ENCODE measurements around the gene NKD1. TPM values are rescaled to one million over a fixed set of nuclear protein-coding genes. Genes with fewer than 3 reads are reported as not detected.

Gene NKD1
- total RNA-seq, 8 experiments from 2014 or later = 0.13 to 20.0 (median 1.2) TPM

- peaks cover 0 to 13% of the 10 kb centered on the region in 2 donors for H3K4me1 ChIP-seq (replicated peaks in 1 of 2)
- WGBS, 10 experiments = 5 to 80% (median 56%) methylated on average over 1 to 10 of the region's 20 CpGs; no CpG with 5 or more reads in 2 of the 10 experiments
- H3K27ac ChIP-seq = no peak overlapping the region
- no peak for ATAC-seq (replicated peaks in 6 of 8)
- no peak overlapping the region for H3K4me3 ChIP-seq
- in situ Hi-C loops (cut with MboI; ENCODE audit: low pct_unique_long_range_greater_than_20kb in 2 of 9, low sequenced_read_pairs in 9 of 9, unreplicated experiment in 9 of 9) = no loop called here
Measured at GRCh38 chr16:50613281-50613963, 65.2 kb downstream of the NKD1 start.

GRCh38 chr16:50613964-50614474, 65.8 kb downstream of the NKD1 start:
- Histone ChIP-seq H3K27ac (no peak overlapping the region), H3K4me1 (replicated peaks in 1 of 2) (peaks cover 0 to 13% of the 10 kb centered on the region in 2 donors), H3K4me3 (no peak overlapping the region)
- WGBS, 10 experiments = 40 to 96% (median 89%) methylated on average over 1 to 6 of the region's 7 CpGs; no CpG with 5 or more reads in 5 of the 10 experiments
- in situ Hi-C loops (cut with MboI; ENCODE audit: low pct_unique_long_range_greater_than_20kb in 2 of 9, low sequenced_read_pairs in 9 of 9, unreplicated experiment in 9 of 9) = no loop called here
- no peak for ATAC-seq (replicated peaks in 6 of 8)

DNA sequence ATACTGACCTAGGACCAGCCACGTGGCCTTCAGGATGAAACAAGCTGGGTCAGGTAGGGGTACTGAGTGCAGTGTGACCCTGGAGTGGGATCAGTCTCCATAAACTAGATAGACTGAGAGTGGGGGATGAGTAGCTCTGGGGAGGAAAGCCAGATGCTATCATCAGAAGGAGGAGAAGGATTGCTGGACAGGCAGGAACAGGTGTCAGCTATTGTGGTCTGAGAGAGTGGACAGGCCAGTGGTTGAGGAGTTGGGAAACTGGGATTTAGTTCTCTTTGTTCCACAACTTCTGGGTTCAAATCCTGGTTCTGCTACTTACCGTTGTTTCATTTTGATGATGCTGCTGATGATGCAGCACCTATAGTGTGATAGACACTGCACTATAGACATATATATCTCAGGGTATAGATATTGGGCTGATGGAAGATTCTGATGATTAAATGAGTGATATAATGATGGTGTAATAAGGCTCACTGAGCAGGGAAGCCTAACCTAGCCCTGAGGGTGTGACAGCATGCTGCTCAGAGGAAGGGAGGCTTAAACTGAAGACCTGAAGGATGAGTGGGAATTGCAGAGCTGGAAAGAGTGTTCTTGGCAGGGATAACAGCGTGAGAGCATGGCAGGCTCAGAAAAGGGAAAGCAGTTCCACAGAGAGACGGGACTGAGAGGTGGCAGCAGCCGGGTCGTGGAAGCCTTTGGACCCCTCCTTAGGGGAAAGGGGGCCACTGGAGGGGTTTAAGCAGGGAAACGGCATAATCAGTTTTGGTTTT, 66.9 kb downstream of the NKD1 start:
- 34 to 100% (median 87%) methylated on average over 1 to 6 of the region's 7 CpGs; no CpG with 5 or more reads in 2 of the 10 experiments for WGBS, 10 experiments
- no peak for ATAC-seq (replicated peaks in 6 of 8)

DNA sequence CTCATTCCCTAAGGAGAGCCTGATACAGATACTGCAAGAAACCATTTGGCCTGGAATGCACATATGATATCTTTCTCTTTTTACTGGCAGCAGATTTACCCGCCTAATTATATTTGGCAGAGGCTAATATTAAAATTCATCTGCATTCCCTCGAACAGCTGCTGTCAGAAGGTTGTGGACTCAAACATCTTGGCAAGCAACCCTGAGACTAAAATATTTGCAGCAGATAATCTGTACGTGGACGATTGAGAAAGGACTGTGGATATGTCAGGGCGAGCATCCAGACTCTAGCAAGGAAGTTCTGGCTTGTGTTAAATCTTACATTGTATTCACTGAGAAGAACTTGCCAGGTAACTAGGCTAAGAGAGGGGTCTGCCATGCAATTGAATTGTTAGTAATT, 67.7 kb downstream of the NKD1 start:
- Histone ChIP-seq H3K4me3 (no peak overlapping the region), H3K4me1 (replicated peaks in 1 of 2) (peaks cover 0 to 1% of the 10 kb centered on the region in 2 donors), H3K27ac (no peak overlapping the region)
- in situ Hi-C loops (cut with MboI; ENCODE audit: low pct_unique_long_range_greater_than_20kb in 2 of 9, low sequenced_read_pairs in 9 of 9, unreplicated experiment in 9 of 9) = no loop called here
- WGBS, 10 experiments = 0 to 100% (median 86%) methylated on average over 1 to 5 of the region's 5 CpGs; no CpG with 5 or more reads in 2 of the 10 experiments
- peak in 2 of 8 experiments; percentile 23 to 43 for ATAC-seq (replicated peaks in 6 of 8)

More for the DNA sequence above, 66.9 kb downstream of the NKD1 start:
- H3K4me3 ChIP-seq = no peak overlapping the region
- peaks cover 0 to 9% of the 10 kb centered on the region in 2 donors for H3K4me1 ChIP-seq (replicated peaks in 1 of 2)
- no peak overlapping the region for H3K27ac ChIP-seq
- in situ Hi-C loops (cut with MboI; ENCODE audit: low pct_unique_long_range_greater_than_20kb in 2 of 9, low sequenced_read_pairs in 9 of 9, unreplicated experiment in 9 of 9) = no loop called here

DNA sequence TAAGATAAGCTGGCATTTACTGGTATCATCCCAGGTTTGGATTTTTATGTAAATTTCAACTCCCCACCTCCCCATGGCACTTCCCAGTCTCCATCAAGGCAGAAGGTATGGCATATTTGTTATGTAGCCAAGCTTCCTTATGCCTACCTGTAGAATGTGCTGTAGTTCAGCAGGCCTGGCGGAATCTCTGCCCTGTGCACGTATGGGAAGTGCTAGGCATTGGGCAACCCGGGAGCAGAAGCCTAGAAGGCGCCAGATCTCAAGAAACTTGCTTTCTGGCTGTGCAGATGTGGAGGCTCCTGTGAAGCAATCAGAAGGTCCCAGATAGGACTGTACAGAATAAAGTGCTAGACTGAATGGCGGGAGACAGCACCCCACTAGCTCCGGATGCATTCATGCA, 68.2 kb downstream of the NKD1 start:
- no peak overlapping the region for H3K4me3 ChIP-seq
- 84 to 100% (median 90%) methylated on average over 1 to 4 of the region's 6 CpGs; no CpG with 5 or more reads in 4 of the 10 experiments for WGBS, 10 experiments
- no peaks in the 10 kb centered on the region for H3K4me1 ChIP-seq (replicated peaks in 1 of 2)
- no peak overlapping the region for H3K27ac ChIP-seq
- no peak for ATAC-seq (replicated peaks in 6 of 8)
- in situ Hi-C loops (cut with MboI; ENCODE audit: low pct_unique_long_range_greater_than_20kb in 2 of 9, low sequenced_read_pairs in 9 of 9, unreplicated experiment in 9 of 9) = no loop called here

DNA sequence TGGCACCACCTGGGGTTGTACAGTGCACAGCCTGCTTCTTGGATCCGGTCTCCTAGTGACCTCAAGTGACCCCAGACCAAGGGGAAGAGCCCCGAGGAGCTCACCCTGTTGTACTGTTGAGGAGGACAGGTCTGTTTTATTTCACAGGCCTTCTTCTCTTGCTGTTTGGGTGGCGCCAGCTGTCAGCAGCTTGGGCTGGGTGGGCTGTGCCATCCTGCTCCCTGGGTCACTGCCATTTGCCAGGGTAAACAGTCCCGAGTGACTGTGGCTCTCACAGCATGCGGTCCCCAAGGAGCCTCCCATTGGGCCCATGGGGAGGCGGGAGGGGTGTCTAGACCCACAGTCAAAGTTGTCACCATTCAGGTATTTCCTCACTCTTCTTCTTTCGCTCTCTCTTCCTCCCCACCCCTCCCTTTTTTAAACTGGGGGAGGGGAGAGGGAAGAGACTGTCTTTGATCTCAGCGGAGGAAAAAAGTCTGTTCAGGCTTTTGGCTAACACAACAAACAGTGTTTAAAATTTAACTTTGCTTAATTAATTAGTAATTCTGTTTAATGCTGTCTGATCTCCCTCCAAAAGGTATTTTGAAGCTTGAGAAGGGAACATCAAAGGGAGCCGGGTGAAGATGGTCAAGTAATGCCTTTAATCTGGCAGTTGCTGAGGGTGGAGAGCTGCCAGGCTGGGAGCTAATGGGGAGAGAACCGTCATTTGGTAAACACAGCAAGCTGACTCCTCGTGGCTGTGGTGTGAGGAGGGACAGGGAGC, 68.9 kb downstream of the NKD1 start:
- 41 to 72% (median 58%) methylated on average over 2 to 7 of the region's 11 CpGs; no CpG with 5 or more reads in 2 of the 10 experiments for WGBS, 10 experiments
- Histone ChIP-seq H3K4me3 (no peak overlapping the region), H3K4me1 (replicated peaks in 1 of 2) (no peaks in the 10 kb centered on the region), H3K27ac (no peak overlapping the region)
- ATAC-seq (replicated peaks in 6 of 8) = peak in 1 of 8 experiments; percentile 29
- in situ Hi-C loops (cut with MboI; ENCODE audit: low pct_unique_long_range_greater_than_20kb in 2 of 9, low sequenced_read_pairs in 9 of 9, unreplicated experiment in 9 of 9) = no loop called here

DNA sequence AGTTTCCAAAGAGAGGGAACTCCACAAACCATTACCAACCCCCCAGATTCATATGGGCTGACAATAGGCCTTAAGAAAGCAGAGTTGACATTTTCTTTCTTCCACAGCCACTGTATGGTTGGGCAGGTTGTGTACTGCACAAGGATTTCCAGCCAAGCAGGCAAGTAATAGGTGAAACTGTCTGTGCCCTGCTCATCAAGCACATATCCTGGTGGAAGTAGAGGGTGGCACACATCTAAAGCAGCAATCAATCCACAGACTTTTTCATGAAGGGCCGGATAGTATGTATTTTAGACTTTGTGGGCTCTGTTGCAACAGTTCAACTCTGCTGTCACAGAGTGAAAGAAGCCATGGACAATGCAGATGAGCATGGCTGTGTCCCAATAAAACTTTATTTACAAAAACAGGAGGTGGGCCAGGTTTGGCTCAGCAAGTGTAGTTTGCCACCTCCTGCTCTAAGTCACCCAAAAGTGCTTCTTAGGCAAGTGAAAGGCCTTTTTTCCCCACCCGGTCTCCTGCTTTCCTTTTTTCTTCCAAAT, 69.5 kb downstream of the NKD1 start:
- H3K27ac ChIP-seq = no peak overlapping the region
- WGBS, 10 experiments = 29 to 100% (median 85%) methylated on average over 1 to 2 of the region's 2 CpGs; no CpG with 5 or more reads in 6 of the 10 experiments
- no peak overlapping the region for H3K4me3 ChIP-seq
- H3K4me1 ChIP-seq (replicated peaks in 1 of 2) = no peaks in the 10 kb centered on the region
- in situ Hi-C loops (cut with MboI; ENCODE audit: low pct_unique_long_range_greater_than_20kb in 2 of 9, low sequenced_read_pairs in 9 of 9, unreplicated experiment in 9 of 9) = no loop called here
- ATAC-seq (replicated peaks in 6 of 8) = no peak

DNA sequence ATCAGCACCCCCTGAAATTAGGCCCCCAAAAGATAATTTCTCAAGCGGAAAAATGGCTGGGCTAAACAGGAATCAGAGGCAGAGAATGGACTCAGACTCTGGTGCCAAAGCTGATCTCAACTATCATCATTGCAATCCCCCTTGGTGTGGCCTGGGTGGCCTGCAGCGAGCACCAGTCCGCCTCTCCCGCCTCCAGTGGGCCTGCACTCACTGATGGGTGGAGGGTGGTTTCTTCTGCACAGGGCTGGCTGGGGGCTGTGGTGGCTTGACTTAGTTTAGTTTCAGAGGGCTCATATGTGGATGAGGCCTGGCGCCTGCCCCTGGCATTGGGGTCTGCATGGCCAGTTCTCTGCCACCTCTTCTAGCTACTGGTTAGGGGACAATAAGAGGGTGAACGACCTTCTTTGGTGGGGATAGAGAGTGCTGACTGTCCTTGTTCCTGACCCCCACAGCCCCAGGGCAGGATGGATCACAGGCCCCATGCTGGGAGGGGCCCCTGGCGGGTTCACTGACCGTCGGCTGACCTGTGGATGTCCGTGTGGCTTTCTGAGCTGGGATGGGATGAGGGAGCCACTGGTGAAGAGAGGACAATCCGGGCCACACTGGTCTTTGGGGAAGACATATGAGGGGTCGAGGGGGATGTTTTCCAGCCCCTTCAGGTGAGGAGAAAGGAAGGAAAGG, 70.2 kb downstream of the NKD1 start:
- in situ Hi-C loops (cut with MboI; ENCODE audit: low pct_unique_long_range_greater_than_20kb in 2 of 9, low sequenced_read_pairs in 9 of 9, unreplicated experiment in 9 of 9) = no loop called here
- no peak for ATAC-seq (replicated peaks in 6 of 8)
- H3K4me1 ChIP-seq (replicated peaks in 1 of 2) = no peaks in the 10 kb centered on the region
- H3K27ac ChIP-seq = no peak overlapping the region
- 50 to 100% (median 83%) methylated on average over 1 to 6 of the region's 12 CpGs; no CpG with 5 or more reads in 3 of the 10 experiments for WGBS, 10 experiments
- H3K4me3 ChIP-seq = no peak overlapping the region

- in situ Hi-C loops (cut with MboI; ENCODE audit: low pct_unique_long_range_greater_than_20kb in 2 of 9, low sequenced_read_pairs in 9 of 9, unreplicated experiment in 9 of 9) = no loop called here
- ATAC-seq (replicated peaks in 6 of 8) = no peak
- WGBS, 10 experiments = 14 to 93% (median 72%) methylated on average over 1 to 4 of the region's 10 CpGs; no CpG with 5 or more reads in 6 of the 10 experiments
- no peak overlapping the region for H3K4me3 ChIP-seq
- H3K27ac ChIP-seq = no peak overlapping the region
- no peaks in the 10 kb centered on the region for H3K4me1 ChIP-seq (replicated peaks in 1 of 2)
Measured at GRCh38 chr16:50619702-50620491, 71.7 kb downstream of the NKD1 start.

GRCh38 chr16:50620646-50621451, 72.7 kb downstream of the NKD1 start:
- H3K4me1 ChIP-seq (replicated peaks in 1 of 2) = no peaks in the 10 kb centered on the region
- in situ Hi-C loops (cut with MboI; ENCODE audit: low pct_unique_long_range_greater_than_20kb in 2 of 9, low sequenced_read_pairs in 9 of 9, unreplicated experiment in 9 of 9) = no loop called here
- 30 to 100% (median 94%) methylated on average over 1 to 8 of the region's 11 CpGs; no CpG with 5 or more reads in 3 of the 10 experiments for WGBS, 10 experiments
- H3K4me3 ChIP-seq = no peak overlapping the region
- H3K27ac ChIP-seq = no peak overlapping the region
- no peak for ATAC-seq (replicated peaks in 6 of 8)

DNA sequence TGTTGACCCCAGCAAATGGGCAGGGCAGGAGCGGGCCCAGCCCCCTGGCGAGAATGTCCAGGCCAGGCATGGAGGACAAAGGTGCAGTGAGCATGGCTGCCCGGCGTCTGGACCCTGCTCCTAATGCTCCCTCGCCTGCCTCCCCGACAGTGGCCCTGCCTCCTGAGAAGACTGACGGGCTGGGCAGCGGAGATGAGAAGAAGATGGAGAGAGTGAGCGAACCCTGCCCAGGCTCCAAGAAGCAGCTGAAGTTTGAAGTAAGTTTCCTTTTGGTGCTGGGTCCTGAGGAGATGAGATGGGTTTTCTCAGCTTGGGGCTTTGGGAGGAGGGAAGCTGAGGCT, 73.2 kb downstream of the NKD1 start:
- Histone ChIP-seq H3K4me3 (no peak overlapping the region), H3K27ac (no peak overlapping the region), H3K4me1 (replicated peaks in 1 of 2) (no peaks in the 10 kb centered on the region)
- in situ Hi-C loops (cut with MboI; ENCODE audit: low pct_unique_long_range_greater_than_20kb in 2 of 9, low sequenced_read_pairs in 9 of 9, unreplicated experiment in 9 of 9) = no loop called here
- WGBS, 10 experiments = 66 to 100% (median 76%) methylated on average over 2 to 5 of the region's 9 CpGs; no CpG with 5 or more reads in 7 of the 10 experiments
- ATAC-seq (replicated peaks in 6 of 8) = no peak

All from motor neuron (in vitro differentiated cells).